ENCODE measurements around the gene SIAH1.

- no peak for TF ChIP-seq CTCF (IDR thresholded peaks at IDR 0.05)
- TF ChIP-seq POLR2A (IDR thresholded peaks at IDR 0.05): no peak
These were observed 63.7 kb downstream of the SIAH1 start for GRCh38 chr16:48321317-48322036.
